Muscle layer of colon (tissue), 2 donors: Measurements from ENCODE around the gene CDYL2.
"Not testable (repeated sequence)": the region's sequence is repeated elsewhere in the genome, so short reads cannot be mapped to it uniquely, and the experiment has no call there.

ENCODE experiments used
- H3K27ac ChIP-seq: one replicate; pipeline ENCODE4 v1.7.0; 2013; ENCODE audit warnings: low read depth, mild to moderate bottlenecking, low read length, moderate library complexity
- H3K27me3 ChIP-seq, 2 donors: one replicate each; pipeline ENCODE4 v1.7.0; 2013; ENCODE audit warnings: low read length in 2 of 2, mild to moderate bottlenecking in 2 of 2; ENCODE audit not compliant: insufficient read depth in 2 of 2, control insufficient read depth in 1 of 2
- H3K36me3 ChIP-seq: one replicate; pipeline ENCODE4 v1.7.0; 2013; ENCODE audit warnings: mild to moderate bottlenecking, low read length; ENCODE audit not compliant: insufficient read depth
- H3K4me1 ChIP-seq: one replicate; pipeline ENCODE4 v1.7.0; 2013; ENCODE audit warnings: mild to moderate bottlenecking, low read length; ENCODE audit not compliant: insufficient read depth
- H3K4me3 ChIP-seq, 2 donors: one replicate each; pipeline ENCODE4 v1.7.0; 2013; ENCODE audit warnings: low read length in 2 of 2, low read depth in 1 of 2, mild to moderate bottlenecking in 1 of 2, moderate library complexity in 1 of 2
- H3K9ac ChIP-seq: one replicate; pipeline ENCODE4 v1.7.0; 2013; ENCODE audit warnings: low read length
- H3K9me3 ChIP-seq: one replicate; pipeline ENCODE4 v1.7.0; 2013; ENCODE audit warnings: mild to moderate bottlenecking, low read length
- donor health status: abdominal sarcoma.
- donor health status: Adenocarcinoma of cecum.

CDYL2 gene

DNA sequence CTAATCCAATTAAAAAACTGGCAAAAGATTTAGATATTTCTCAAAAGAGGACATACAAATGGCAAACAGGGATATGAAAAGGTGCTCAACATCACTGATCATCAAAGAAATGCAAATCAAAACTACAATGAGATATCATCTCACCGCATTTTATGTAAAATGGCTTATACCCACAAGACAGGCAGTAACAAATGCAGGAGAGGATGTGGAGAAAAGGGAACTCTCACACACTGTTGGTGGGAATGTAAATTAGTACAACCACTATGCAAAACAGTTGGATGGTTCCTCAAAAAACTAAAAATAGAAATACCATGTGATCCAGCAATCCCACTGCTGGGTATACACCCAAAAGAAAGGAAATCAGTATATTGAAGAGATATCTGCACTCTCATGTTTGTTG, 154.1 kb downstream of the CDYL2 start:
- H3K27ac ChIP-seq, H3K9ac ChIP-seq, H3K4me3 ChIP-seq, H3K4me1 ChIP-seq, H3K36me3 ChIP-seq, H3K9me3 ChIP-seq, H3K27me3 ChIP-seq: not testable (repeated sequence)

GRCh38 chr16:80640316-80640715, 164.1 kb downstream of the CDYL2 start:
- H3K27me3 ChIP-seq: no peaks in the 10 kb centered on the region
- no peak overlapping the region for H3K27ac ChIP-seq
- no peaks in the 10 kb centered on the region for H3K4me1 ChIP-seq
- no peaks in the 10 kb centered on the region for H3K36me3 ChIP-seq
- H3K9me3 ChIP-seq: no peaks in the 10 kb centered on the region
- H3K4me3 ChIP-seq: no peak overlapping the region
- no peak overlapping the region for H3K9ac ChIP-seq

DNA sequence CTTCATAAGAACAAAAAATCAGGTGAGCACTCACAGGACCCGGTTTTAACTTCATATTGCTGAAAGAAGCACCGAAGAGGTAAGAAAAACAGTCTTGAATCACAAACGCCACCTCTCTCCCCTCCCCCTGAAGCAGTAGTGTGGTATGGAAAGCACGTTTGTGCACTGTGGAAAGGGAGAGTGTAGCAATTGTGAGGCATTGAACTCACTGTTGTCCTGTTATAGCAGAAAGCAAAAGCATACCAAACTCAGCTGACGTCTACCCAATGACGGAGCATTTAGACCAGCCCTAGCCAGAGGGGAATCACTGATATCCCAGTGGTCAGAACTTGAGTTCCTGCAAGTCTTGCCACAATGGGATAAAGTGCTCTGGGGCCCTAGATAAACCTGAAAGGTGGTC, 164.8 kb downstream of the CDYL2 start:
- H3K9ac ChIP-seq: no peak overlapping the region

DNA sequence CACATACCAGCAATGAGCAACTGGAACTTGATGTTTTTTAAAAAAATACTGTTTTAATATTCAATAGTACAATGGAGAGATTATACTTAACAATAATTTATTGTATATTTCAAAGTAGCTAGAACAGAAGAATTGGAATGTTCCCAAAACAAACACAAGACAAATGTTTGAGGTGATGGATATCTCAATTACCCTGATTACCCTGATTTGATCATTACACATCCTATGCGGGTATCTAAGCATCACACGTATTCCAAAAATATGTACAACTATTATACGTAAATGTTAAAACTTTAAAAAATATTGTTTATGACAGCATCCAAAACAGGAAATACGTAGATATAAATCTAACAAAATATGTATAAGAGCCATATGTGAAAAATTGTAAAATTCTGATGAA, 166.8 kb downstream of the CDYL2 start:
- Histone ChIP-seq H3K9ac (no peak overlapping the region), H3K4me3 (no peak overlapping the region), H3K27me3 (no peaks in the 10 kb centered on the region), H3K27ac (no peak overlapping the region), H3K4me1 (no peaks in the 10 kb centered on the region), H3K9me3 (no peaks in the 10 kb centered on the region), H3K36me3 (no peaks in the 10 kb centered on the region)

More for the DNA sequence above, 164.8 kb downstream of the CDYL2 start:
- Histone ChIP-seq H3K9me3 (no peaks in the 10 kb centered on the region), H3K36me3 (no peaks in the 10 kb centered on the region), H3K4me3 (no peak overlapping the region), H3K27me3 (no peaks in the 10 kb centered on the region), H3K4me1 (no peaks in the 10 kb centered on the region), H3K27ac (no peak overlapping the region)

DNA sequence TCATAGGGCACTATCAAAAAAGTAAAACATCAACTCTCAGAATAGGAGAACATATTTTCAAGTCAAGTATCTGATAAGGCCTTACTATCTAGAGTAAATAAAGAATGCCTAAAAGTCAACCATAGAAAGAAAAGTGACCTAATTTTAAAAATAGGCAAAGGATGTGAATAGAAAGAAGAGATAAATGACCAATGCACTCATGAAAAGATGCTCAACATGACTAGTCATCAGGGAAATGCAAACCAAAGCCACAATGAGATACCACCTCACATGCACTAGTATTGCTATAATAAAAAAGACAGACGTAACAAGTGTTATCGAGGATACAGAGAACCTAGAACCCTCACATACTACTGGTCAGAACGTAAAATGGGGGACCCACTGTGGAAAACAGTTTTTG, 172.8 kb downstream of the CDYL2 start:
- Histone ChIP-seq H3K27ac (no peak overlapping the region), H3K4me1 (no peaks in the 10 kb centered on the region), H3K27me3 (no peaks in the 10 kb centered on the region), H3K9ac (no peak overlapping the region), H3K36me3 (no peaks in the 10 kb centered on the region), H3K9me3 (no peaks in the 10 kb centered on the region), H3K4me3 (no peak overlapping the region)

- no peaks in the 10 kb centered on the region for H3K36me3 ChIP-seq
- H3K9me3 ChIP-seq: no peaks in the 10 kb centered on the region
- H3K4me3 ChIP-seq: no peak overlapping the region
- H3K27me3 ChIP-seq: no peaks in the 10 kb centered on the region
- no peaks in the 10 kb centered on the region for H3K4me1 ChIP-seq
- H3K9ac ChIP-seq: no peak overlapping the region
- H3K27ac ChIP-seq: no peak overlapping the region
Measured at GRCh38 chr16:80628254-80628653, 176.1 kb downstream of the CDYL2 start.

DNA sequence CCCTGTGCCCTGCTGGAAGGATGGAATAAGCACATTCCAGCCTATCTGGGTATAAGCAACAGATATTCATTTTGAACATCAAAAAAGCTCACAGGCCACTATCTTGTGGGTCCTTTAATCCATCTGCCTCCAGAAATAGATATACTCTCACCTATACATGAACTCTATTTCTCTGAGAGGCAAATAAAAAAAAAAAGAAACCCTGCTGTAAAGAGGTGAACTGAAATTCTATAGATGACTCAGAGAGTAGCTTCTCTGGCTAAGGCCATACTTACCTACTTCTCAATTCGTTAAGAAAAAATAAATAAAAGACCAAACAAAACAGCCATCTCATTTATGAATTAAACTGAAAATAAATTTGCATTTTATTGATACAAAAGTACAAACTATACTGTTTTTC, 177.3 kb downstream of the CDYL2 start:
- Histone ChIP-seq H3K9me3 (no peaks in the 10 kb centered on the region), H3K27ac (no peak overlapping the region), H3K9ac (no peak overlapping the region), H3K36me3 (no peaks in the 10 kb centered on the region), H3K27me3 (no peaks in the 10 kb centered on the region), H3K4me1 (no peaks in the 10 kb centered on the region), H3K4me3 (no peak overlapping the region)

- Histone ChIP-seq H3K36me3 (no peaks in the 10 kb centered on the region), H3K27ac (no peak overlapping the region), H3K27me3 (no peaks in the 10 kb centered on the region), H3K9me3 (no peaks in the 10 kb centered on the region), H3K4me3 (no peak overlapping the region), H3K4me1 (no peaks in the 10 kb centered on the region), H3K9ac (no peak overlapping the region)
Measured at GRCh38 chr16:80623376-80623775, 181.0 kb downstream of the CDYL2 start.

- no peaks in the 10 kb centered on the region for H3K4me1 ChIP-seq
- no peak overlapping the region for H3K4me3 ChIP-seq
- no peak overlapping the region for H3K9ac ChIP-seq
- H3K9me3 ChIP-seq: no peaks in the 10 kb centered on the region
- H3K27me3 ChIP-seq: no peaks in the 10 kb centered on the region
- no peaks in the 10 kb centered on the region for H3K36me3 ChIP-seq
- H3K27ac ChIP-seq: no peak overlapping the region
Measured at GRCh38 chr16:80622007-80622406, 182.4 kb downstream of the CDYL2 start.

DNA sequence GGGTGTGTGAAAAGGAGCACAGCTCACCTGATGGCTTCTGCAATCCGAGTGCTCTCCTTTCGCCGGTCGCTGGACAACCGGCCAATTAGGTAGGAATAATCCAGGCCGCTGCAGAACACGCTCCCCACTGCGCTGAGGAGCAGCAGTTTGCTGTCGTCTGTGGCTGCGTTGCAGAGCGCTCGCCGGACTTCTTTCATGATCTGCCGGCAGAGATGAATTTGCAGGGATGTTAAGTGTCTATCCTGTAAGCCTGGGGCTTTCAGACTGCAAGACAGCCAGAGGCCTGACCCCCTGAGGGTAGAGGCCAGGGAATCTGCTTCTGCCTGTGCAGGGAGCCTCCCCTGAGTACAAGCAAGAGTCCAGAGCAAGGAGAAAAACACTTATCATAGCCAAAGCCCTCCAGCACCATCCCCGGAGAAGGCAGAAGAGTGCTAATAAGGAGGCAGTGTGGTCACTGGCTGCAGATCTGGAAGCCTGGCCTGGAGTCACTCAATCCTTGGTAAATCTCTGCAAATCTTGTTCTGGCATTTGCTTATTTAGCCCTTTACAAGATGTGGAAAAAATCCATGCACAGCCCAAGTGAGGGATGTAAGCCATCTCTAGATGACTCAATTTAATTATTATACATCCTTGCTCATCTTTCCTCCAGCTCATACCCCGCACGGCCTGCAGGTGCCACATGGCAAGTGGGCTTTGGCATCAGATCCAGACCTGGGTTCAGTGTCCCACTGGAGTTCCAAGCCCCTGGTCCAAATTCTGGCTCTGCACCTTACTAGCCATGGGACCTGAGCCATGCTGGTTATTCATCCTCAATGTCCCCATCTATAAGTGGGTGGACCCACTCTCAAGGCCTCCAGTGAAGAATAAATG, 183.4 kb downstream of the CDYL2 start:
- no peak overlapping the region for H3K27ac ChIP-seq

DNA sequence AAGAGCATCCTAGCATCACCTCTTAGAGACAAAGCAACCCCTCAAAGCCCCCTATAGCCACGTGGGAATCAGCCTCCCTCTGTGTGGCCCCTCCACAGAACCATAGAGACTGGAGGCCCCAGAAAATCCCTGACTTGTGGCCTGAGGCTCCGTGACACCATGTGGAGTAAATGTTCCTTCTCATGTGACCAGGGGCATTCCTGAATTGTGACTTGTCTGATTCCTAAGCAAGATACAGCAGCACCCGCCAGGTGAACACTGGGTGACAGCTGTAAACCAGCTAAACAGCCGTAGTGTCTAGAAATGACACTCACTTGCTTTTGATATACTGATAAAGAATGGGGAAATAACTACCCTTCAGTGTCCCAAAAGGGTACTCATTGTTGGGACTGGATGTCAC, 184.6 kb downstream of the CDYL2 start:
- H3K9ac ChIP-seq: no peak overlapping the region
- H3K4me1 ChIP-seq: no peaks in the 10 kb centered on the region
- no peak overlapping the region for H3K4me3 ChIP-seq
- H3K27me3 ChIP-seq: no peaks in the 10 kb centered on the region
- H3K36me3 ChIP-seq: no peaks in the 10 kb centered on the region
- no peaks in the 10 kb centered on the region for H3K9me3 ChIP-seq
- H3K27ac ChIP-seq: no peak overlapping the region

More for the DNA sequence above, 183.4 kb downstream of the CDYL2 start:
- H3K36me3 ChIP-seq: no peaks in the 10 kb centered on the region
- no peaks in the 10 kb centered on the region for H3K27me3 ChIP-seq
- H3K9me3 ChIP-seq: no peaks in the 10 kb centered on the region
- no peak overlapping the region for H3K9ac ChIP-seq
- H3K4me1 ChIP-seq: no peaks in the 10 kb centered on the region
- H3K4me3 ChIP-seq: no peak overlapping the region
